ENCODE measurements around the gene USP7.
A peak's percentile ranks its signal among the peaks of the same experiment; 100 is the strongest.

Gene USP7

GRCh38 chr16:8861563-8862308, 102.0 kb downstream of the USP7 start:
- DNase-seq (ENCODE audit: low spot score) = no peak

- DNase-seq (ENCODE audit: low spot score) = peak; percentile 59
Measured at GRCh38 chr16:8859913-8860881, 103.5 kb downstream of the USP7 start.

- DNase-seq (ENCODE audit: low spot score) = no peak
Measured at GRCh38 chr16:8858994-8859912, 104.5 kb downstream of the USP7 start.

- DNase-seq (ENCODE audit: low spot score) = no peak
Measured at GRCh38 chr16:8855972-8856371, 107.7 kb downstream of the USP7 start.

- no peak for DNase-seq (ENCODE audit: low spot score)
Measured at GRCh38 chr16:8855051-8855786, 108.5 kb downstream of the USP7 start.

GRCh38 chr16:8854298-8854948, 109.3 kb downstream of the USP7 start:
- no peak for DNase-seq (ENCODE audit: low spot score)

GRCh38 chr16:8853611-8854010, 110.1 kb downstream of the USP7 start:
- no peak for DNase-seq (ENCODE audit: low spot score)

GRCh38 chr16:8853150-8853549, 110.6 kb downstream of the USP7 start:
- DNase-seq (ENCODE audit: low spot score) = no peak

GRCh38 chr16:8852534-8852933, 111.2 kb downstream of the USP7 start:
- no peak for DNase-seq (ENCODE audit: low spot score)

GRCh38 chr16:8851761-8852403, 111.8 kb downstream of the USP7 start:
- no peak for DNase-seq (ENCODE audit: low spot score)

- DNase-seq (ENCODE audit: low spot score) = peak; percentile 38
Measured at GRCh38 chr16:8850279-8850885, 113.3 kb downstream of the USP7 start.

GRCh38 chr16:8849411-8850011, 114.2 kb downstream of the USP7 start:
- no peak for DNase-seq (ENCODE audit: low spot score)

GRCh38 chr16:8848939-8849391, 114.7 kb downstream of the USP7 start:
- peak; percentile 59 for DNase-seq (ENCODE audit: low spot score)

- DNase-seq (ENCODE audit: low spot score) = no peak
Measured at GRCh38 chr16:8848231-8848938, 115.3 kb downstream of the USP7 start.

- DNase-seq (ENCODE audit: low spot score) = no peak
Measured at GRCh38 chr16:8847623-8848022, 116.1 kb downstream of the USP7 start.

GRCh38 chr16:8847145-8847544, 116.6 kb downstream of the USP7 start:
- no peak for DNase-seq (ENCODE audit: low spot score)

GRCh38 chr16:8846401-8846932, 117.2 kb downstream of the USP7 start:
- DNase-seq (ENCODE audit: low spot score) = no peak

GRCh38 chr16:8845699-8846298, 117.9 kb downstream of the USP7 start:
- no peak for DNase-seq (ENCODE audit: low spot score)
